Hindlimb muscle (tissue), 1 donor: ENCODE results near the gene PDCD1. TPM values are rescaled to one million over a fixed set of nuclear protein-coding genes. Genes with fewer than 3 reads are reported as not detected.
A peak's percentile ranks its signal among the peaks of the same experiment; 100 is the strongest.

Source experiments
- DNase-seq: peaks from one replicate; pipeline ENCODE4 v3.0.0-alpha.2; 2013
- polyA plus RNA-seq: library from polyadenylated mRNA; unstranded; fragments of 120-200 nt; gene quantifications from one replicate; pipeline ENCODE4 v1.2.1, GENCODE V29; 2013; ENCODE audit not compliant: insufficient read length

The PDCD1 gene
- polyA plus RNA-seq, 1 donor, result 0.12 TPM

DNA sequence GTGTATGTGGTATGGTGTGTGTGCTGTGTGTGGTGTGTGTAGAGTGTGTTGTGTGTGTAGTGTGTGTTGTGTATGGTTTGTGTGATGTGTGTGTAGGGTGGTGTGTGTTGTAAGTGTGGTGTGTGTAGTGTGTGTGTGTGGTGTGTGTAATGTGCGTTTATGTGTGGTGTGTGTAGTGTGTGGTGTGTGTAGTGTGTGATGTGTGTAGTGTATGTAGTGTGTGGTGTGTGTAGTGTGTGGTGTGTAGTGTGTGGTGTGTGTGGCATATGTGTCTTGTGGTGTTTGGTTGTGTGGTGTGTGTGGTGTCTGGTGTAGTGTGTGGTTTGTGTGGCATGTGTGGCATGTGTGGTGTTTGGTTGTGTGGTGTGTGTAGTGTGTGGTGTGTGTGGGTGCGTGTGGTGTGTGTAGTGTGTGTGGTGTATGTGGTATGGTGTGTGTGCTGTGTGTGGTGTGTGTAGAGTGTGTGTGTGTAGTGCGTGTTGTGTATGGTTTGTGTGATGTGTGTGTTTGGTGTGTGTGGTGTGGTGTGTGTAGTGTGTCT lies 6.8 kb upstream of the PDCD1 start:
- no peak for DNase-seq

DNA sequence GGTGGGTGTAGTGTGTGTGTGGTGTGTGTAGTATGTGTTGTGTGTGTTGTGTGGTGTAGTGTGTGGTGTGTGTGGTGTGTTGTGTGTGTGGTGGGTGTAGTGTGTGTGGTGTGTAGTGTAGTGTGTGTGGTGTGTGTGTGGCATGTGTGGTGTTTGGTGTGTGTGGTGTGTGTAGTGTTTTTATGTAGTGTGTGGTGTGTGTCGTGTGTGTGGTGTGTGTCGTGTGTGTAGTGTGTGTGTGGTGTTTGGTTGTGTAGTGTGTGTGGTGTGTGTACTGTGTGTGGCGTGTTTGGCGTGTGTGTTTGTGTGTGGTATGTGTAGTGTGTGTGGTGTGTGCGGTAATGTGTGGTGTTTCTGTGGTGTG lies 6.1 kb upstream of the PDCD1 start:
- DNase-seq, result no peak

DNA sequence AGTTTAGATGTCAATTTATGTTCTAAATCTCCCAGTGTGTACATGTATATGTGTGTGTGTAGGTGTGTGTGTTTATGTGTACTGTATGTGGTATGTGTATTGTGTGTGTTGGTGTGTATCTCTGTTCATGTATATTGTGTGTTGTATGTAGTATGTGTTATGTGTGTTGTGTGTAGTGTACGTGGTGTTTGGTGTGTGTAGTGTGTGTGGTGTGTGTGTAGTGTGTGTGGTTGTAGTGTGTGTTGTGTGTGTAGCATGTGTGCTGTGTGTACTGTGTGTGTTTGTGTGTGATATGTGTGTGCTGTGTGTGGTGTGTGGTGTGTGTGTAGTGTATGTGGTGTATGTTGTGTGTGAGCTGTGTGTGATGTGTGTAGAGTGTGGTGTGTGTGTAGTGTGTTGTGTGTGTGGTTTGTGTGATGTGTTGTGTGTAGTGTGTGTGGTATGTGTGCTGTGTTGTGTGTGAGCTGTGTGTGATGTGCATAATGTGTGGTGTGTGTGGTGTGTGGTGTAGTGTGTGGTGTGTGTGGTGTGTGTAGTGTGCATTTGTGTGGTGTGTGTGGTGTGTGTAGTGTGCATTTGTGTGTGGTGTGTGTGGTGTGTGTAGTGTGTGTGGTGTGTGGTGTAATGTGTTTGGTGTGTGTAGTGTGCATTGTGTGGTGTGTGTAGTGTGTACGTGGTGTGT lies 5.6 kb upstream of the PDCD1 start:
- DNase-seq, result no peak

DNA sequence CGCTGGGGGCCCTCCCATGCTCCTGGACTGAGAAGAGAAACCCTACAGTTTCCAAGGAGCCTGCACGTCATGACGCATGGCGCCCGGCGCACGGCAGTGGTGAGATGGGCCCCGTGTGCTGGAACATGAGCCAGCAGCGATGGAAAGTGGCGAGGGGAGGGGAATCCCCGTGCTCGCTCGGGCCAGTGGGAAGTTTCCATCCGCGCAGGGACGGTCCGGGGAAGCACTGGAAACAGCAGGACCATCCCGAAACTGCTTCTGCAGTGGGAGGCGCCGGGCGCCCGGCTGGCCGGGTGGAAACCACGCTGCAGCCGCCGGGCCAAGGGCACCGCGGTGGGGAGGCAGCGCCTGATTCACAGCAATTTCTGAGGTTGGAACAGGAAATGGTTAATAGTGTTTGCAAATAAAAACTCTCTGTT lies 4.9 kb upstream of the PDCD1 start:
- DNase-seq, result peak; percentile 81

DNA sequence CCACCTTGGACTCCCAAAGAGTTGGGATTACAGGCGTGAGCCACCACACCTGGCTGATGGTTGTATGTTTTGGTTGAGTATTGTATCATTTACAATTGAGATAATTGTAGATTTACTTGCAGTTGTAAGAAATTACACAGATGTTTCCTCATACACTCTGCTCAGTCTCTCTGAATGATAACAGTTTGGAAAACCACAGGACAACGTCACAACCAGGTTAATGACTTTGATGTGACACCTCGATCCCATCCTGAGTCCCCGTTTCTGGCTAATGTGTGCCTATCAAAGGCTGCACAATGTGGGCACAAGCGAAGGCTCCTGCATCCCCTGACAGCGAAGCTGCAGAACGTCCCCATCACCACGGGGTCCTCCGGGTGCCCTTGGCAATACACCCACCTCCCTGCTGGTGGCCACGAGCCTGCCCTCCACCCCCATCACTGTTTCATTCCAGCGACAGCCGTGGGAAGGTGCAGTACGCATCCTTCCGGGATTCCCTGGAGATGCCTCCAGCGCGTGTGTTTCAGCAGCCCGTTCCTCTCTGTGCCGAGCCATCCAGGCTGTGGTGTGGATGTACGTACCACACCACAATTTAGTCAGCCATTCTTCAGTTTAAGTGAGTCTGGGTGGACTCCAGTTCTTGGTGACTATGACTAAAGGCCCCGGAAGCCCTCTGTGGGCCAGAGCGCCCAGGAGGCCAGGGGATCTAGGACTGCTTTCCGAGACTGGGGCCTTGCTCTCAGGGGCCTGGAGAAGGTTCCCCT lies 4.3 kb upstream of the PDCD1 start:
- no peak for DNase-seq

DNA sequence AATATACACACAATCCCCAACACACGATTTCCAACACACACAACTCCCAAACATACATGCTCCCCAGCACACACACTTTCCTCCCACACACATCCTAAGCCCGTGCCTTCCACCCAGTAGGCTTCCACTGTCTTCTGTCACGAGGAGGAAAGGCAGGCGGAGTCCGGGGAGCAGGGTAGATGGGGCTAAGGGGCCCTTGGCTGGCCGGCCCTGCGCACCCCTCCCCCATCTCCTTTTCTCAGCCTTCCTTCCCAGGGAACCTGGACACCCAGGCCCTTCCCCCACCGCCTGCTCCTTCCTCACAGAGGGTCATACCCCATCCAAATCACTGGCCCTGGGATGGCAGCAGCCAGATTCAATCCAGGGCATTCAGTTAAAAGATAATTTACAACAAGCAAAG lies 3.4 kb upstream of the PDCD1 start:
- DNase-seq, result no peak

DNA sequence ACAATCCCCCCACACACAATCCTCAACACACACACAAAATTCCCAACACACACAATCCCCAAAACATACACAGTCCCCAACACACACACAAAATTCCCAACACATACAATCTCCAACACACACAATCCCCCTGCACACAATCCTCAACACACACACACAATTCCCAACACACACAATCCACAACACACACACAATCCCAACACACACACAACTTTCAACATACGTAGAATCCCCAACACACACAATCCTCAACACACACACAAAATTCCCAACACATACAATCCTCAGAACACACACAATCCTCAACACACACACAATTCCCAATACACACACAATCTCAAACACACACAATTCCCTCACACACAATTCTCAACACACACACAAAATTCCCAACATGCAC lies 2.6 kb upstream of the PDCD1 start:
- no peak for DNase-seq

DNA sequence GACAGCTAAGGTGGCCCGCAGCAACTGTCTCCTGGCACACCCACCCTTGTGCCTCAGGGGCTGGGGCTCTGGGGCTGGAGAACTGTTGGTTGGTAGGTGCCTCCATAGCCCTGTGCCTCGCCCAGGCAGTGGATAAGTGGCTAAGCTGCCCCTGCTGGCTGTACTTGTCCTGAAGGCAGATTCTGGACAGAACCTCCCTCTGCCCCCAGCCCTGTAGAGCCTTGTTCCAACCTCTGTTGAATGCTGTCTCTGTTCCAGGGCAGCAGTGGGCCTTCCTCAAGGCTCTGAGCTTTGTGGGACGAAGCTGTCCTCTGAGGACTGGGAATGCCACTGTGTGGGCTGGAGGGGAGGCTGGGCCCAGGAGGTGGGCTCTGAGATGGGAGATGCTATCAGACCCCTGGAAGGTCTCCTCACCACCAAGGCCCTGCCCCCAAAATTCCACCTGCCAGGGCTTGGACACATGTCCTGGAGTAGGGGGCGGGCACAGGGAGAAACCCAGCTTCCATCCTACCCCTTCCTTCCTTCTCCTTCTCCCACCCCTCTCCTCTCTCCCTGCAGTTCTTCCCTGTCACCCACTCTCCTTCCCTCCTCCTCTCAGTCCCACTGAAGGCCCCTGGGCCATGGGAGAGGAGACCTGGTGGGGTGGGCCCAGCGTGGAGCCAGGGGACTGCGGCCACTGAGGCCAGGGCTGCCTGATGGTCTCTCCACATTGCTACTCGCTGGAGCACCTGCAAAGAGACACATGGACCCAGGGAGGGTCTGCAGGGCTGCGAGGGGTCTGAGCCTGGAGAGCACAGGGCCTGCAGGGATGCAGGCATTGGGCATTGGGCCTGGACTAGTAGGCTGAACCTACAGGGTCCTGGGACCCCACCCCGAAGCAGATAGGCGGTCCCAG lies 1.7 kb upstream of the PDCD1 start:
- DNase-seq, result no peak

DNA sequence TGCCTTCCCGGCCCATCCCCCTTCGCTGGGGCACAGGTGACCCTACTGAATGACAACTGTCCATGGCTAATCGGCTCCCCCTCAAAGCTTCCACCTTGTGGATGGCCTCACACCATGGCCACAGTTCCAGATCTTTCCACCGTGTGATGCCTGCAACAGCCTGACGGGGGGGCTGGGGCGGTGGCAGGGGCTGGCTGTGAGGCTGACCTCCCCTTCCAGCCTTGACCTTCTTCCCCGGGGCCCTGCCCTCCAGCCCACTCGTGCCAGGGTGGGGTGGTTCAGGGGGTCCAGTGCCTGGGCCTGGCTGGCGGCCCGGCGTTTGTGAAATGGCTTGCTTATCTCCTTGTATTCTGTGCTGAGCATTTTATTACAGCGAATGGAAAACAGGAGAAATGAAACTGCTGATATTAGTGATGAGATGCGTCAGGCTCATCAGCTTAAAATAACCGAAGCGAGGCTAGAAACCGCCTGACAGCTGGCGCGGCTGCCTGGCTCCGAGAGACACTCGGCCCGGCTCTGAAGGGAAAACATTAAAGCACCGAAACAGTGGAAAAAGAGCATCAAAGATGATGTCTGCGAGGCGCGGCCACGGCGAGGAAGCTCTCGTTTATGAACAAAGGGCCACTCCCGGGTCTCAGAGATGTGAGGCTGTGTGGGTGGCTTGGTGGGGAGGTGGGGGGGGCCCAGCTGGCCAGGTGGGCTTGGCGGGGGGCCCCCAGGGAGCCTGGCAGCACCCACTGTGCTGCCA lies 916 bp upstream of the PDCD1 start:
- DNase-seq, result peak; percentile 81

DNA sequence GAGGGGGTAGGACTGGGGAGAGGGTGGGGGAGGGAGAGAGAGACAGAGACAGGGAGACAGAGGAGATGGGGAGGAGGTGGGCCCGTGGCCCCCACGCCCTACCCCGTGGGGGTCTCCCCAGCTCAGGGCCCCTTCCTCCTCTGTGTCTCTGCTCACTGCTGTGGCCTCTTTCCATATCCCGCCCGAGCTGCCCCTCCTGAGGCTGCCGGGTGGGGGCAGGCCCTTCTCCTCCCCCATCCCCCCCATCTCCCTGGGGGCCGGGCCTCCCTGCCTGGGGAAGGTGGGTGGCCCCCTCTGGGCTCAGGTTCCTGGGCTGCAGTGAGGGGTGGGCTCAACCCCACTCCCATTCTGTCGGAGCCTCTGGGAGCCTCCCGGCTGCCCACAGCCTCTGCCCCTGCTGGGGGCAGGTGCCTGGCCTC lies 332 bp upstream of the PDCD1 start:
- no peak for DNase-seq

DNA sequence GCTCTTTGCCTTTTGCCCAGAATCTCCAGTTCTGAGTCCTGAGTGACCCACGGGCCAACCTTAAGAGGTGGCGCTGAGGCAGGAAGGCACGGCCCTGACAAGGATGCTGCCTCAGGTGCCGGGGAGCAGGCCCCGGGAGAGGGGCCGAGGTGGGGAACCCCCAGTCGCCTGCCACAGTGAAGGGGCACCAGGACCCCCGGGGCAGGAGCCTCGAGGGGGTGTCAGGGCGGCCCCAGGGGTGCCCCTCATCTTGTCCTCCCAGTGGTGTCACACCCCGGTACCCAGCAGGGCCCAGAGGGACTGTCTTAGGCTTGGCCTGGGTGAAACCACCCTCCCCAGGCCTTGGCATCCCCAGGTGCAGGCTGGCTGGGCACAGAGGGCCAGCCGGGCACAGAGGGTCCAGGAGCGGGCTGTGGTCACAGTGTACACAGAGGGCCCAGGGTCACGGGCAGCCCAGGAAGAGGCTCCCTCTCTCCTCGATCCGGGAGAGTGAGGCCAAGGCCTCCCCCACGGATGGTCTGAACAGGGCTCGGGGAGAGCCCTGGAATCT lies 1.0 kb downstream of the PDCD1 start:
- DNase-seq, result no peak

DNA sequence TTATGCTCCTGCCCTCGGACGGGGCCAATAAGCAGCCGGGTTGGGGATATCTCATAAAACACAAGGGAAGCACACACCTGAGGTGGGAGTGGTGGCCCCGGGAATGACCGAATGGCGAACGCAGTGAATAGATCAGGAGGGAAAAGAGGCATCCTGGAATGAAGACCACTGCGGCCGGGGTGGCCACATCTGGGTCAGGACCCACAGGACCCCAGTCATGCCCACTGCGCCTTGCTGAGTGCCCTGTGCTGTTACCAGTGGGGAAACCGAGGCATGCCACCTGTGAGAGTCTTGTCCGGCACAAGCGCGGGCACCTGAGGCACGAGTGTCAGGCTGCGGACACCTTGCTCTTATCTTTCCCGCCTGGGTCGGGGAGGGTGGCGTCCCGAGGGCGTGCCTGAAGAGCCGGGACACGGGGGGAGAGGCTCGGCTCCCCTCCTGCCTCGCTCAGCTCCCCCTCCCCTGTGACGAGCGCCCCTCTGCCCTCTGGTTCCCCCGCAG lies 1.6 kb downstream of the PDCD1 start:
- DNase-seq, result no peak

DNA sequence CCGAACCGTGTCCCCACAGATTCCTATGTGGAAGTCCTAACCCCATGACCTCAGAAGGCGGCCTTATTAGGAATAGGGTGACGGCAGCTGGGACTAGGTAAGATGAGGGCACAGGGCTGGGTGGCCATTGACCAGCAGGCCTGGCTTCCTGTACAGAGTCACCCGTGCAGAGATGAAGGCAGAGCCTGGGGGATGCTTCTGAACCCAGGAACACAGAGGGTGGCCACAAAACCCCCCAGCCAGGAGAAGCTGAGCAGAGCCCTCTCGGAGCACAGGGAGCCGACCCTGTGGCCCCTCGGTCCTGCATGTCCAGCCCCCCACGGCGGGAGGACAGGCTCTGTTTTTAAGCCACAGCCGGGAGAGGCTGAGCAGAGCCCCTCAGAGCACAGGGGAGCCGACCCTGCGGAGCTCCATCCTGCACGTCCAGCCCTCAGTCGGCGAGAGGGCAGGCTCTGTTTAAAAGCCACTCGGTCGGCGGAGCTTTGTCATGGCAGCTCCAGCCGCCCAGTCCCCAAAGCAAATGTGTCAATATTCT lies 2.7 kb downstream of the PDCD1 start:
- no peak for DNase-seq

DNA sequence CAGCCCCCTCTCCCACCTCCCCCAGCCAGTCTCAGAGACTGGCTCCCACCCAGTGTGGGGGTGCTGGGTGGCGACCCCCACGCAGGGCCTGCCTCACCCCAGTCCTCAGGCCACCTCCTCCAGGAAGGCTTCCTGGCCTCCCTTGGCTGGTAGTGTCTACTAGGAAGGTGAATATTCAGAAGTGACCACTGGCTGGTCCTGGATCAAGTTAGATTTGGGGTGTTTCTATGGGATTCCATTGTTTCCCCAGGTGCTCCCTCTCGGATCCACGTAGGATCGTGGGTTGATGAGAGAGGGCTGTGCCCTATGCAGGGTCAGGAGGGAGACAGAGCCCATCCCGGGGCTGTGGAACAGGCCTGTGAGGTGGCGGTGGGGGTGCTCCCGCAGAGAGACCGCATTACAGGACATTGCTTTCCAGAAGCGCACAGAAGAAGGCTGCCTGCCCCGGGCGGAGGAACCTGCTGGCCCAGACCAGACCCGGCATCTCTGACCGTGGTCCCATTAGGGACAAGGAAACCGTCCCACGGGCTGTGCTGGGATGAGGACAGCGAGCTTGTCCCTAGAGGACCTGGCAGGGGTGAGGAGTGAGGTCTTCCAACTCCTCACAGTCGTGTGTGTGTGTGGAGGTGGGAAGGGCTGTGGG lies 3.3 kb downstream of the PDCD1 start:
- DNase-seq, result no peak

DNA sequence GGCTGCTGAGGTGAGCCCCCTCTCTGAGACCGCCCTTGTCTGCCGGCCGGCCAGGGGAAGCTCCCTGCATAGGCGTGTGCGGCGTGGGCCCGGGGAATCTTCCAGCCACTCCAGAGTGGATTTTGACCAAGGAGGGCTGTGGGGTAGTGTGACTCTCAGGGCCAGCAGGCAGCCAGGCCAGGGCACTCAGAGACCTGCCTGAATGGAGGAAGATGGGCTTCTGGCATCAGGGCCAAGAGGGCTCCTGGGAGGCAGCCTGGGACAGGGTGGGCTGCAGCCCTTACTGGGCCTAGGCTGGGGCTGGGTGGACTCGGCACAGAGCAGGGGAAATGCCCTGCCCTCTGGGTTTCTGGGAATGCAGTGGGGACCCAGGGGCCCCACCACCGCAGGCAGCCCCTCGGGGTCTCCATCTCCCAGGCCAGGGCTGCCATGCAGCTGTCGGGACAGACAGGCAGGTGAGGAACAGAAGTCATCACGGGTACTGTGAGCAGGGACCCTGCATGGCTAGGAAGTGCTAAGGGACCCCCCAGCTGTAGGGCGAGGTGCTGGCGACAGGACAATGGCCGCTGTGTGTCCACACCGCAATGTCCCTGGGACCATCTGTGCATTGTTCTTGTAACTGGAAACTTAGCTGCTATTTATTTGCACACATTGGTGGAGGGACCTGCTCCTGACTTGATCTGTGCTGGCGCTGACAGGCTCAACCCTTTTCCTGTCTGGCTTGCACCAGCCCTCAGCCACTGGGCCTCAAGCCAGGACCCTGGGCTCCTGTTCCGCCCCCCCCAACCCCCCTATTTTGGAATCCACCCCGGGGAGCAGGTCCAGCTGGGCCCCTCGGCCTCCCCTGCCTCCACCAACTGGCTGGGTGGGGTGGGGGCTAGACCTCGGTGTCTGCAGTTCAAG lies 4.1 kb downstream of the PDCD1 start:
- DNase-seq, result no peak

DNA sequence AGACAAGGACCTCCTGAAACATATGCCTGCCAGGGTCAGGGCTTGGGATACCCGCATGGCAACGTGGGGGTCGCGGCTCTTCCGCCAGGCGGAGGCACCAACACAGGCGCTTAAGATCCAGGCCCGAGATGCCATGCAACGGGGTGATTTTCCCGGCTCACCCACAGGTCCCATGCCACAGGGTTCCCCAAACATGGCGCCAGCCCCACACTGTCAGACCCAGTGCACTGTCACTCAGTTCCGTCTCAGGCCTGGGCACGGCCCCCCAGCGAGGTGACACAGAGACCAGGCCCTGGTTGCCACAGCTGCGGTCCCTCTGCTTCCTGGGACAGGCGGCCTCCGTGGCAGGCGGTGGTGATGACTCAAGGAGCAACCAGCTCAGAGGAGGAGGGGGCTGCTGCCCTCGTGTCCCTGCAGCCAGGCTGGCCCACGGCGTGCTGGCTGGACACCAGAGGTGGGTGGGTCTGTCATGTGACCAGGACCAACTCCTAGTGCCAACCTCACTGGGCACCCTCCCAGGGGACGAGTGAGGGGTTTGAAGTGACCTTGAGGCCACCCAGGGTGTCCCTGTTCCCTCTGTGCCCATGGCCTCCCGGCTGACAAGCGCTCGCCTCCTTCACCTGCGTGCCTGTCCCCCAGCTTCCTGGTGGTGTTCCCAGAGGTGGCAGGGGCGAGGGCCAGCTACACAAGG lies 4.9 kb downstream of the PDCD1 start:
- DNase-seq, result no peak

DNA sequence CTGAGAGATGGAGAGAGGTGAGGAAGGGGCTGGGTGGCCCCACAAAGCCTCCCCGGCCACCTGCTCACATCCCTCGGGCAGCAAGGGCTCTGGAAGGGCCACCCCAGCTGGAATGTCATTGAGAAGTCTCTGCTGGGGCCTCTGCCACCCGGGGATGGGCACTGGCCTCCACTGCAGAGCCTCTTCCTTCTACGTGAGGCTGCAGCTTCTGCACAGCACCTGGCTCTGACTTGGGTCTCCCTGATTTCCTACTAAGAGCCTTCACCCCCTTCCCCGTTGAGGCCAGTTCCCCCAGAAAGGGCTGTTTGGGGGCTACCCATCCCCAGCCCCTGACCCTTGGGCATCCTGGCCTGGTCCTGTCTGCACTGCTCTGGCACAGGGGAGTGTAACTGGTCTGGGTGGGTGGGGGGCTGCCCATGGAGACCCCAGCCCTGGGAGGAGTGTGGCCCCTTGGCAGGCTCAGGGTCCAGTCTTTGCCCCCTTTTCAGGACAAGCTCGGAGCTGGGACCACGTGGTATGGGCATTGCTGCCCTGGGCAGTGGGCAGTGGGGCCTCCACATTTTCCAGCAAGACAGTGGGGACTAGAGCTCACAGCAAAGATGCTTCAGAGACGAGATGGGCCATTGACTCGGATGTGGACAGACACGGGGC lies 5.6 kb downstream of the PDCD1 start:
- DNase-seq, result no peak

DNA sequence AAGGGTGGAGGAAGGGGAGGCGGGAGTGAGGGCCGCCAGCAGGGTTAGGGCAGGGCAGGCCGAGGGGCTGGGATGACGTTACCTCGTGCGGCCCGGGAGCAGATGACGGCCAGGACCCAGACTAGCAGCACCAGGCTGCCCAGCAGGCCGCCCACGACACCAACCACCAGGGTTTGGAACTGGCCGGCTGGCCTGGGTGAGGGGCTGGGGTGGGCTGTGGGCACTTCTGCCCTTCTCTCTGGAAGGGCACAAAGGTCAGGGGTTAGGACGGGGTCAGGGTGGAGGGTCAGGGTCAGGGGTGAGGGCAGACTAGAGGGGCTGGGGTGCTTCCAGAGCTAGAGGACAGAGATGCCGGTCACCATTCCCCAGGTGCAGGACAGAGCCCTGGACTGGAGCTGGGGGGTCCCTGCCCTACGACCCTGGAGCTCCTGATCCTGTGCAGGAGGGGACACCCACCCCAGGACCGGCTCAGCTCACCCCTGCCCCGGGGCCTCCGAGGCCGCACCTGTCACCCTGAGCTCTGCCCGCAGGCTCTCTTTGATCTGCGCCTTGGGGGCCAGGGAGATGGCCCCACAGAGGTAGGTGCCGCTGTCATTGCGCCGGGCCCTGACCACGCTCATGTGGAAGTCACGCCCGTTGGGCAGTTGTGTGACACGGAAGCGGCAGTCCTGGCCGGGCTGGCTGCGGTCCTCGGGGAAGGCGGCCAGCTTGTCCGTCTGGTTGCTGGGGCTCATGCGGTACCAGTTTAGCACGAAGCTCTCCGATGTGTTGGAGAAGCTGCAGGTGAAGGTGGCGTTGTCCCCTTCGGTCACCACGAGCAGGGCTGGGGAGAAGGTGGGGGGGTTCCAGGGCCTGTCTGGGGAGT lies 6.3 kb downstream of the PDCD1 start:
- DNase-seq, result no peak
